C4-2B (cell line): ENCODE results near the gene NHLRC1.

Experiments
- H3K27ac ChIP-seq: fragments of 450-650 bp; 2 replicates; pipeline ENCODE4 v1.5.1; 2017
- ZFX ChIP-seq: fragments of 450-650 bp; IDR thresholded peaks from 2 replicates; pipeline ENCODE4 v1.6.1; 2017
- TF ChIP-seq, protein P1 (sequence below): fragments of 450-650 bp; conservative IDR thresholded peaks from 2 replicates; pipeline ENCODE4 v1.5.1; 2017; ENCODE audit warnings: mild to moderate bottlenecking

Gene NHLRC1

GRCh38 chr6:18080544-18080943 is 41.9 kb downstream of the NHLRC1 start:
- no peak overlapping the region for H3K27ac ChIP-seq
- TF ChIP-seq, protein P1, sequence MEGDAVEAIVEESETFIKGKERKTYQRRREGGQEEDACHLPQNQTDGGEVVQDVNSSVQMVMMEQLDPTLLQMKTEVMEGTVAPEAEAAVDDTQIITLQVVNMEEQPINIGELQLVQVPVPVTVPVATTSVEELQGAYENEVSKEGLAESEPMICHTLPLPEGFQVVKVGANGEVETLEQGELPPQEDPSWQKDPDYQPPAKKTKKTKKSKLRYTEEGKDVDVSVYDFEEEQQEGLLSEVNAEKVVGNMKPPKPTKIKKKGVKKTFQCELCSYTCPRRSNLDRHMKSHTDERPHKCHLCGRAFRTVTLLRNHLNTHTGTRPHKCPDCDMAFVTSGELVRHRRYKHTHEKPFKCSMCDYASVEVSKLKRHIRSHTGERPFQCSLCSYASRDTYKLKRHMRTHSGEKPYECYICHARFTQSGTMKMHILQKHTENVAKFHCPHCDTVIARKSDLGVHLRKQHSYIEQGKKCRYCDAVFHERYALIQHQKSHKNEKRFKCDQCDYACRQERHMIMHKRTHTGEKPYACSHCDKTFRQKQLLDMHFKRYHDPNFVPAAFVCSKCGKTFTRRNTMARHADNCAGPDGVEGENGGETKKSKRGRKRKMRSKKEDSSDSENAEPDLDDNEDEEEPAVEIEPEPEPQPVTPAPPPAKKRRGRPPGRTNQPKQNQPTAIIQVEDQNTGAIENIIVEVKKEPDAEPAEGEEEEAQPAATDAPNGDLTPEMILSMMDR, result no peak
- no peak for TF ChIP-seq ZFX

- H3K27ac ChIP-seq, result no peak overlapping the region
- no peak for TF ChIP-seq ZFX
- TF ChIP-seq, protein P1, result no peak
Observed at GRCh38 chr6:18078866-18079265, 43.6 kb downstream of the NHLRC1 start.

DNA sequence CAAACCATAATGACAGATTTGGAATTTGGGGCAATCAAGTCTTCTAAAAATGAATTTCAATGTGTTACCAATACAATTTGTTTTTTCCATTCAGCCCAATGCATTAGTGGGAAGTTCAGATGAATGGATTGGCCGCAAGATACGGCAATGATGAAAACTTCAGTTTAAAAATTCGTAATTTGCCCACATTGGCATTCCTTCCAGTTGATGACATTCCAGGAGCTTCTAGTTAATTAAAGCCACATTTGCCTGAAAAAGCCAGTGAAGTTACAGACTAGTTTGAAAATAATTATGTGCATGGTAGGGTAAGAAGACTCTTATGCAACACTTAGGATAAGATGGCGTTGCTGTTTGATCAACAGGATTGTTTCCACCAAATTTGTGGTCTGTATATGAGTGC is 46.2 kb downstream of the NHLRC1 start:
- TF ChIP-seq, protein P1, result no peak
- no peak for TF ChIP-seq ZFX

GRCh38 chr6:18072841-18073240 is 49.6 kb downstream of the NHLRC1 start:
- no peak overlapping the region for H3K27ac ChIP-seq
- TF ChIP-seq, protein P1, result no peak
- TF ChIP-seq ZFX, result no peak

More for the DNA sequence above, 46.2 kb downstream of the NHLRC1 start:
- no peak overlapping the region for H3K27ac ChIP-seq

DNA sequence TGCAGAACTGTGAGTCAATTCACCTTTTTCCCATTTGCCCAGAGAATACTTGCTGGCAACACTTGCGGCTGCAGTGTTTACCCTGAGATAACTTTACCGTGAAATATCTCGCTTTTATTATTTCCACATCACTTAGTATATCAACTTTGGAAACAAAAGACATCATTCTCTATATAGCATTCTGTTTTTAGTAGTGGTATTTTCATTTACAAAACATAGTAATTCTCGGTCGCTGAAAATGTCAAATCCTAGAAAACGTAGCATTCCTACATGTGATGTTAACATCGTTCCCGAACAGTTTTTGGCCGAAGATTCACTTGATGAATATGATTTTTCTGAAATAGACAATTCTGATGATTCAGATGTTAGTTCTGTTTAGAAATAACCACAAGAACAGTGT is 52.0 kb downstream of the NHLRC1 start:
- TF ChIP-seq, protein P1, result no peak
- no peak for TF ChIP-seq ZFX
- H3K27ac ChIP-seq, result no peak overlapping the region
